ENCODE results near the gene CFAP206.
"Not testable (repeated sequence)": the region's sequence is repeated elsewhere in the genome, so short reads cannot be mapped to it uniquely, and the experiment has no call there.

CFAP206 gene

GRCh38 chr6:87472525-87473418 lies 65.0 kb downstream of the CFAP206 start, which contains the start of gene SLC35A1:
Gene SLC35A1 (plus strand): TSS chr6:87472974. CDS start chr6:87473004, 30 bp downstream.
- Mint-ChIP-seq H3K27ac (peak within 1 kb of the TSS; percentile 94), H3K9me3 (no peaks in the 10 kb centered on the region), H3K4me1 (ENCODE audit: low read depth) (peaks cover 13% of the 10 kb centered on the region), H3K4me3 (peak within 1 kb of the TSS; percentile 97), H3K36me3 (ENCODE audit: low read depth) (no peaks in the 10 kb centered on the region), H3K27me3 (ENCODE audit: low read depth) (peaks cover 10% of the 10 kb centered on the region)
- DNase-seq (ENCODE audit: low spot score) = peak; percentile 86

- no peak for DNase-seq (ENCODE audit: low spot score)
- H3K36me3 Mint-ChIP-seq (ENCODE audit: low read depth) = peaks cover 5% of the 10 kb centered on the region
These were observed 65.7 kb downstream of the CFAP206 start for GRCh38 chr6:87473419-87473903.

GRCh38 chr6:87481931-87482330 lies 74.2 kb downstream of the CFAP206 start:
- Mint-ChIP-seq H3K36me3 (ENCODE audit: low read depth) (peaks cover 14% of the 10 kb centered on the region), H3K27me3 (ENCODE audit: low read depth) (no peaks in the 10 kb centered on the region), H3K27ac (no peak overlapping the region), H3K4me1 (ENCODE audit: low read depth) (peaks cover 10% of the 10 kb centered on the region), H3K9me3 (no peaks in the 10 kb centered on the region), H3K4me3 (no peak overlapping the region)
- no peak for DNase-seq (ENCODE audit: low spot score)

More at GRCh38 chr6:87473419-87473903, 65.7 kb downstream of the CFAP206 start:
- peak overlapping the region; percentile 97 for H3K4me3 Mint-ChIP-seq
- peak overlapping the region; percentile 94 for H3K27ac Mint-ChIP-seq
- H3K9me3 Mint-ChIP-seq = no peaks in the 10 kb centered on the region
- peaks cover 13% of the 10 kb centered on the region for H3K4me1 Mint-ChIP-seq (ENCODE audit: low read depth)
- peaks cover 5% of the 10 kb centered on the region for H3K27me3 Mint-ChIP-seq (ENCODE audit: low read depth)

- DNase-seq (ENCODE audit: low spot score) = no peak
- H3K4me3 Mint-ChIP-seq = no peak overlapping the region
- peaks cover 14% of the 10 kb centered on the region for H3K36me3 Mint-ChIP-seq (ENCODE audit: low read depth)
- H3K9me3 Mint-ChIP-seq = no peaks in the 10 kb centered on the region
- peaks cover 10% of the 10 kb centered on the region for H3K4me1 Mint-ChIP-seq (ENCODE audit: low read depth)
- no peaks in the 10 kb centered on the region for H3K27me3 Mint-ChIP-seq (ENCODE audit: low read depth)
- no peak overlapping the region for H3K27ac Mint-ChIP-seq
These were observed 74.6 kb downstream of the CFAP206 start for GRCh38 chr6:87482366-87482765.

GRCh38 chr6:87483929-87484328 lies 76.2 kb downstream of the CFAP206 start:
- Mint-ChIP-seq H3K4me3 (no peak overlapping the region), H3K9me3 (no peaks in the 10 kb centered on the region), H3K27ac (no peak overlapping the region), H3K36me3 (ENCODE audit: low read depth) (peaks cover 10% of the 10 kb centered on the region), H3K4me1 (ENCODE audit: low read depth) (peaks cover 12% of the 10 kb centered on the region), H3K27me3 (ENCODE audit: low read depth) (no peaks in the 10 kb centered on the region)
- DNase-seq (ENCODE audit: low spot score) = no peak

- H3K27me3 Mint-ChIP-seq (ENCODE audit: low read depth) = no peaks in the 10 kb centered on the region
- peaks cover 10% of the 10 kb centered on the region for H3K36me3 Mint-ChIP-seq (ENCODE audit: low read depth)
- peaks cover 12% of the 10 kb centered on the region for H3K4me1 Mint-ChIP-seq (ENCODE audit: low read depth)
- H3K27ac Mint-ChIP-seq = no peak overlapping the region
- no peak overlapping the region for H3K4me3 Mint-ChIP-seq
- no peak for DNase-seq (ENCODE audit: low spot score)
- no peaks in the 10 kb centered on the region for H3K9me3 Mint-ChIP-seq
These were observed 76.7 kb downstream of the CFAP206 start for GRCh38 chr6:87484491-87484890.

GRCh38 chr6:87487555-87487954 lies 79.8 kb downstream of the CFAP206 start:
- peaks cover 10% of the 10 kb centered on the region for H3K36me3 Mint-ChIP-seq (ENCODE audit: low read depth)

GRCh38 chr6:87489326-87489725 lies 81.6 kb downstream of the CFAP206 start:
- not testable (repeated sequence) for H3K27ac Mint-ChIP-seq; H3K27me3 Mint-ChIP-seq (ENCODE audit: low read depth); DNase-seq (ENCODE audit: low spot score); H3K4me3 Mint-ChIP-seq; H3K4me1 Mint-ChIP-seq (ENCODE audit: low read depth); H3K9me3 Mint-ChIP-seq
- peaks cover 15% of the 10 kb centered on the region for H3K36me3 Mint-ChIP-seq (ENCODE audit: low read depth)

More at GRCh38 chr6:87487555-87487954, 79.8 kb downstream of the CFAP206 start:
- Mint-ChIP-seq H3K9me3 (no peaks in the 10 kb centered on the region), H3K27me3 (ENCODE audit: low read depth) (no peaks in the 10 kb centered on the region), H3K27ac (no peak overlapping the region), H3K4me3 (no peak overlapping the region), H3K4me1 (ENCODE audit: low read depth) (peaks cover 12% of the 10 kb centered on the region)
- no peak for DNase-seq (ENCODE audit: low spot score)

- Mint-ChIP-seq H3K36me3 (ENCODE audit: low read depth) (peaks cover 14% of the 10 kb centered on the region), H3K4me1 (ENCODE audit: low read depth) (peaks cover 3% of the 10 kb centered on the region), H3K27me3 (ENCODE audit: low read depth) (no peaks in the 10 kb centered on the region), H3K9me3 (no peaks in the 10 kb centered on the region), H3K4me3 (no peak overlapping the region), H3K27ac (no peak overlapping the region)
- DNase-seq (ENCODE audit: low spot score) = no peak
These were observed 87.1 kb downstream of the CFAP206 start for GRCh38 chr6:87494761-87495422.

GRCh38 chr6:87498048-87498447 lies 90.3 kb downstream of the CFAP206 start:
- Mint-ChIP-seq H3K4me3 (no peak overlapping the region), H3K27me3 (ENCODE audit: low read depth) (no peaks in the 10 kb centered on the region), H3K27ac (no peak overlapping the region), H3K36me3 (ENCODE audit: low read depth) (peaks cover 15% of the 10 kb centered on the region), H3K4me1 (ENCODE audit: low read depth) (peaks cover 2% of the 10 kb centered on the region), H3K9me3 (no peaks in the 10 kb centered on the region)
- DNase-seq (ENCODE audit: low spot score) = no peak

- Mint-ChIP-seq H3K9me3 (no peaks in the 10 kb centered on the region), H3K4me3 (no peak overlapping the region), H3K27me3 (ENCODE audit: low read depth) (no peaks in the 10 kb centered on the region), H3K27ac (no peak overlapping the region), H3K36me3 (ENCODE audit: low read depth) (peaks cover 26% of the 10 kb centered on the region), H3K4me1 (ENCODE audit: low read depth) (no peaks in the 10 kb centered on the region)
- DNase-seq (ENCODE audit: low spot score) = no peak
These were observed 94.2 kb downstream of the CFAP206 start for GRCh38 chr6:87501809-87502572.

GRCh38 chr6:87504441-87504840 lies 96.7 kb downstream of the CFAP206 start:
- Mint-ChIP-seq H3K27ac (no peak overlapping the region), H3K27me3 (ENCODE audit: low read depth) (no peaks in the 10 kb centered on the region), H3K4me3 (no peak overlapping the region), H3K4me1 (ENCODE audit: low read depth) (no peaks in the 10 kb centered on the region), H3K36me3 (ENCODE audit: low read depth) (peaks cover 31% of the 10 kb centered on the region), H3K9me3 (no peaks in the 10 kb centered on the region)
- no peak for DNase-seq (ENCODE audit: low spot score)
